OCI-LY3 (cell line): ENCODE results near the gene TMEM144.

ENCODE experiments used
- CTCF ChIP-seq: fragments of 200-600, 300-600 bp; sonication (generic); IDR thresholded peaks from 2 replicates; pipeline ENCODE4 v1.5.1; 2014; ENCODE audit warnings: antibody characterized with exemption, low read length, low read depth
- EZH2phosphoT487 ChIP-seq: fragments of 200-600 bp; shearing (Covaris generic); IDR thresholded peaks from 2 replicates; pipeline ENCODE4 v1.6.1; 2018; ENCODE audit warnings: antibody characterized with exemption, mixed run types, low read depth

- no peak for TF ChIP-seq CTCF
- TF ChIP-seq EZH2phosphoT487: no peak
Observed at GRCh38 chr4:158192439-158193158, 17.7 kb upstream of the TMEM144 start.
